ENCODE data around the gene SFI1. TPM values are rescaled to one million over a fixed set of nuclear protein-coding genes. Genes with fewer than 3 reads are reported as not detected.
"Not testable (repeated sequence)": the region's sequence is repeated elsewhere in the genome, so short reads cannot be mapped to it uniquely, and the experiment has no call there.

Gene SFI1
- total RNA-seq, 1 experiment from 2014 or later, result 15.1 TPM

DNA sequence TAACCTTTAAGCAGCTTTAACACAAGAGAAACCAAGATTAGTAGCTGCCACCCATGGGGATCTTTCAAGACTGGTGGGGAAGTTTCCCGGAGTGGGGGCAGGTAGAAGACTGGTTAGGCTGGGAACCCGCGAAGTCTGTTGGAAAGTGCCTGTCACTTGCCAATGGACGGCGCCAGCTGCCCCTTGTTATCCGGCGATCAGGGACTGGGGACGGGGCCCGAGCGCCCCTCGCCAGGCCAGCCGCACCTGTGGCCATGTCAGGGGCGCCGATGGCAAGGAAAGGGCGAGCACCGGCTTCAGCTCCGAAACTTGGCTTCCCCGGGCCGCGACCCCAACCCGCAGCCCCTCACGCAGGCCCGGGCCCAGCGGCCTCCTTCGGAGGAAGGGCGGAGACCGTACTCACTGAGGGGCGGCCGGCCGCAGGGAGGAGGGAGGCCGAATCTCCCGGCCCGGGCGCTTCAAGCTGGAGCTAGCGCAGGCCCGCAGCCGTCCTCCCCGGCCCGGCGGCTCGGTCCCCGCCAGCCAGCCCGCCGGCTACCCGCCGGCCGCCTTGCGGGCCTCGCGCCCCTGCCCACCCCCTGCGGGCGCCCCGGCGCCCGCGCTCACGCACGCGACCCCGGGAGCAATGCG is 7.2 kb upstream of the SFI1 start:
- in situ Hi-C loops (cut with HindIII; ENCODE audit: low pct_unique_long_range_greater_than_20kb, low sequenced_read_pairs), result no loop called here
- peak; percentile 17 for DNase-seq (ENCODE audit: low read depth, low spot score)

DNA sequence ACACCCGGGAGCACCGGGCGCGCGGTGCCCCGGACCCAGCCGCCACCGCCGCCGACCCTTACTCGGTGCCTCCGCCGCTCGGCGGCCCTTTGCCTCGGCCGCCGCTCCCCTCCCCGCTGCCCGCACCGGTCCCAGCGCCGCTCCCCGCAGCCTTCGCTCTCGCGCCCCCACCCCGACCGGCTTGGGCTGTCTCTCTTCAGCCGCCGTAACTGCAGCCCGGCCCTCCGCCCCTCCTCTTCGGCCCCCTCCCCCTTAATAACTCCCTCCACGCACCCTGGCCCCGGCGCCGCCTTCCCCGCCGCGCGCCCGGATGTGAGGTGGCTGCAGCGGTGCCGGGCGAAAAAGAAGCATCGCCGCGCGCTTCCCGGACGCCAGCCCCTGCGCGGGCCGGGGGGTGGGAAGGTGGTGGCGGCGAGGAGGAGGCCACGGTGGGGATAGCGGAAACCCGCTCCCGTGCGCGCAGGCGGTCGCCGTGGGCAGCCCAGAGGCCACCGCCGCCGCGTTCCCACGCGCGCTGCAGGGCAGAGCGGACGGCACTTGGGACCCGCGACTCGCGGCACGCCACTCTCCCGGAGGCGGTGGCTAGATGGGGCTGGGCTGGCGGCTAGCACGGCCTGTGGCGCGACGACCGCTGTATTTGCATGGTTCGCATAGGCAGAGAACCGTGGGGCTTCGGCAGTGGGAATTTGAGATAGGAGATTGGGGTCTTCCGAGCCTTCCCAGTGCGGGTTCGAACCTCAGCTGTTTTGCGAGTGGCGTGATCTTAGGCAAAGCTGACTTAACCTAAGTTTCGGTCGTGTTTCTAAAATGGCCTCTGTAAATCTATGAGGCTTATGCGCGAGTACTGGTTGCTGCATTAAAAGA is 6.5 kb upstream of the SFI1 start, which contains the start of gene EIF4ENIF1:
Gene EIF4ENIF1, minus strand, starts transcription at position 211 of the 864 bp plus-strand sequence. CDS start 1,124 bp downstream, outside the sequence.
- in situ Hi-C loops (cut with HindIII; ENCODE audit: low pct_unique_long_range_greater_than_20kb, low sequenced_read_pairs), result no loop called here
- peak; percentile 87 for DNase-seq (ENCODE audit: low read depth, low spot score)

GRCh38 chr22:31490496-31490925 is 5.8 kb upstream of the SFI1 start:
- in situ Hi-C loops (cut with HindIII; ENCODE audit: low pct_unique_long_range_greater_than_20kb, low sequenced_read_pairs), result no loop called here
- peak; percentile 68 for DNase-seq (ENCODE audit: low read depth, low spot score)

DNA sequence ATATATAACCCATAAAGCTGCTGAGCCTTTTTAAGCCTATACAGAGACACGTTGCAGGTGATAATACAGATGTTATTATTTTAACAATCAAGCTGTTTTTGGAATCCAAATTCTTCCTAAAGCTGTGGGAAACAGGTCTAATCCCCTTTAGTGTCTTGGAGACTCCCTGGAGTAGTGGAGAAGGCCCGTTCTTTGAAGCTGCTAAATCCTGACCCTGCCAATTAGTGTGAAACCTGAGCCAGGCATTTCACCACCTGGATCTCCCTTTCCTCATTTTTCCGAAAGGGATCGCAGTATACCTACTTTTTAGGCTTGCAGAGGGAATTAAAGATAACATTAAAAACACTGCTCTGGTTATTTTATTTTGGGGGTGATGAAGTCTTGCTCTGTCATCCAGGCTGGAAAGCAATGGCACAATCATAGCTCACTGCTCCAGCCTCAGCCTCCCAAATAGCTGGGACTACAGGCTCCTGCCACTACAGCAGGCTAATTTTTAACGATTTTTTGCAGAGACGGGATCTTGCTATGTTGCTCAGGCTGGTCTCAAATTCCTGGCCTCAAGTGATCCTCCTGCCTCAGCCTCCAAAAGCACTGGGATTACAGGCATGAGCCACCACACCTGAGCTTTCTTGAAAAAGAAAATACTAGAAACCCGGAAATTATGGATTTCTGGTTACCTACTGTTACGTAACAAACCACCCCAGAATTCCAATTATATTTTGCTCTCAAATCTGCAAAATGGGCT is 4.9 kb upstream of the SFI1 start:
- in situ Hi-C loops (cut with HindIII; ENCODE audit: low pct_unique_long_range_greater_than_20kb, low sequenced_read_pairs), result no loop called here

DNA sequence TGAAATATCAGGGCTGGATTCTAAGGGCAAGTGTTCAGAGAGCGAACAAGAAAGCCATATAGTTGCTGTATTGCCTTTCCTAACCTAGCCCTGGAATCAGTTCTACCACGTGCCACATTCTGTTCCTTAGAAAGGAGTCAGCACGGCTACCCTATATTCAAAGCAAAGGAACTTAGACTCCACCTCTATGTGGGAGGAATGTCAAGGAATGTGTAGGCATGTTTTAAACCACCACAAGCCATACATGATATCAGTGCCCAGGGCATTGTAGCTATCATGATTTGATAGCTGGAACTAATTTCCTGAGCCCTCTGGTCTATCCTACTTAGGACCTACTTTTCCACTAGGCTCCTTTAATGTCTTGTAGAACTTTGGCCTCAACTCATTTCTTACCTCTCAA is 4.2 kb upstream of the SFI1 start:
- DNase-seq (ENCODE audit: low read depth, low spot score), result no peak
- in situ Hi-C loops (cut with HindIII; ENCODE audit: low pct_unique_long_range_greater_than_20kb, low sequenced_read_pairs), result no loop called here

More for the DNA sequence above, 4.9 kb upstream of the SFI1 start:
- DNase-seq (ENCODE audit: low read depth, low spot score), result no peak

DNA sequence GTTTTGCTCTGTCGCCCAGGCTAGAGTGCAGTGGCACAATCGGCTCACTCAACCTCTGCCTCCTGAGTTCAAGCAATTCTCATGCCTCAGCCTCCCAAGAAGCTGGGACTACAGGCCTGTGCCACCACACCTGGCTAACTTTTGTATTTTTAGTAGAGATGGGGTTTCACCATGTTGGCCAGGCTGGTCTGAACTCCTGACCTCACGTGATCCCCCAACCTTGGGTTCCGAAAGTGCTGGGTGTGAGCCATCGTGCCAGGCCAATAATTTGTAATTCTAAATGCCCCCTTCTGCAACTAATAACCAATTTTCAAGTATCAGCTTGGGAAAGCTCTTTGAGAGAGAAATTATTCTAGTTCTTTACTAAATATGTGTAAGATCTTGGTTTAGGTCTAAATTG is 3.0 kb upstream of the SFI1 start:
- in situ Hi-C loops (cut with HindIII; ENCODE audit: low pct_unique_long_range_greater_than_20kb, low sequenced_read_pairs); DNase-seq (ENCODE audit: low read depth, low spot score): not testable (repeated sequence)

DNA sequence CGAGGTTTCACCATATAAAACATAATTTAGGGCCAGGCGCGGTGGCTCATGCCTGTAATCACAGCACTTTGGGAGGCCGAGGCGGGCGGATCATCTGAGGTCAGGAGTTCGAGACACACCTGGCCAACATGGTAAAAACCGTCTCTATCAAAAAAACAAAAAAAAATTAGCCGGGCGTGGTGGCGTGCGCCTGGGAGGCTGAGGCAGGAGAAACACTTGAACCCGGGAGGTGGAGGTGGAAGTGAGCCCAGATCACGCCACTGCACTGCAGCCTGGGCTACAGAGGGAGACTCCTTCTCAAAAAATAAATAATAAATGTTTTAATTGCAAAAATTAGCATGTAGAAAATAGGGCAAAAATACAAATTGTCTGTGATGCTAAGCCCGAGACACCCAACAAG is 993 bp upstream of the SFI1 start:
- in situ Hi-C loops (cut with HindIII; ENCODE audit: low pct_unique_long_range_greater_than_20kb, low sequenced_read_pairs), result no loop called here
- no peak for DNase-seq (ENCODE audit: low read depth, low spot score)

GRCh38 chr22:31496735-31497146 is 405 bp downstream of the SFI1 start:
- in situ Hi-C loops (cut with HindIII; ENCODE audit: low pct_unique_long_range_greater_than_20kb, low sequenced_read_pairs), result no loop called here
- peak; percentile 27 for DNase-seq (ENCODE audit: low read depth, low spot score)

DNA sequence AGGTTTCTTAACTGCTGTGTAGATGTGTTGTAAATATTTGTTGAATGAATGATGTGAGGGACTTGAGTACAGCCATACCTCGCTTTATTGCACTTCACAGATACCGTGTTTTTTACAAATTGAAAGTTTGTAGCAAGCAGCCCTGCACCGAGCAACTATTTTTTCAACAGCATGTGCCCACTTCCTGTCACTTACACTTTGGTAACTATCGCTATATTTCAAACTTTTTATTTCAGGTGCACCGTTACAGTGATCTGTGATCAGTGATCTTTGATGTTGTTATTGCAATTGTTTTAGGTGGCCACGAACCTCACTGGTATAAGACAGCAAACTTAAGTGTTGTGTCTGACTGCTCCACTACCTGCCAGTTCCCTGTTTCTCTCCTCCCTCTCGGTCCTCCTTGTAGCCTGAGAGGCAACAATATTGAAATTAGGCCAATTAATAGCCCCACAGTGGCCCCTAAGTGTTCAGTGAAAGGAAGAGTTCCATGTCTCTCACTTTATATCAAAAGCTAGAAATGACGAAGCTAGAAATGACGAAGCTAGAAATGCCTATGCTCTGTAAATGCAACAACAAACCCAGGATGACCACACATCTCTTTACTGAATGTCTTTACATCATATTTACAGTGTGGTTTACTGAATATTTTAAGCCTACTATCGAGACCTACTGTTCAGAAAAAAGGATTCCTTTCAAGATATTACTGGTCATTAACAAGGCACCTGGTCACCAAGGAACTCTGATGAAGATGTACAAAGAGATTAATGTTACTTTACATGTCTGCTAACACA is 1.0 kb downstream of the SFI1 start:
- DNase-seq (ENCODE audit: low read depth, low spot score), result no peak
- in situ Hi-C loops (cut with HindIII; ENCODE audit: low pct_unique_long_range_greater_than_20kb, low sequenced_read_pairs), result no loop called here

GRCh38 chr22:31501738-31502137 is 5.4 kb downstream of the SFI1 start:
- in situ Hi-C loops (cut with HindIII; ENCODE audit: low pct_unique_long_range_greater_than_20kb, low sequenced_read_pairs), result no loop called here
- no peak for DNase-seq (ENCODE audit: low read depth, low spot score)

GRCh38 chr22:31503211-31503964 is 7.1 kb downstream of the SFI1 start:
- in situ Hi-C loops (cut with HindIII; ENCODE audit: low pct_unique_long_range_greater_than_20kb, low sequenced_read_pairs), result no loop called here
- DNase-seq (ENCODE audit: low read depth, low spot score), result no peak

DNA sequence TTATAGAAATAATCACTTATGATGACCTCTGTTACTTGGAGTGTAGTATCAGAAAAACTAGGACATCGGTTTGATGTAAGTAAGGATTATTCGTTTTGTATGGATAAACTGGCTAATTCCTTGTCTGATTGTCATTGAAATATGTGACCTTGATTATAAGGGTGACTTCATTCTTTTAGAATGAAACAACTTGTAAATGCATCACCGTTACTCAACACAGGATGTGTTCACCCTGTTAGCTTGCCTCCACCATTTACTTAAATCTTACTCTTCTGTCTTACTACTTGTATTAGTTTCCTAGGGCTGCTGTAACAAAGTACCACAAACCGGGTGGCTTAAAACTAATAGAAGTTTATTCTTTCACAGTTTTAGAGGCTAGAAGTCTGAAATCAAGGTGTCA is 7.9 kb downstream of the SFI1 start:
- DNase-seq (ENCODE audit: low read depth, low spot score), result no peak
- in situ Hi-C loops (cut with HindIII; ENCODE audit: low pct_unique_long_range_greater_than_20kb, low sequenced_read_pairs), result no loop called here

- in situ Hi-C loops (cut with HindIII; ENCODE audit: low pct_unique_long_range_greater_than_20kb, low sequenced_read_pairs); DNase-seq (ENCODE audit: low read depth, low spot score): not testable (repeated sequence)
These were observed 11.2 kb downstream of the SFI1 start for GRCh38 chr22:31507517-31507916.

DNA sequence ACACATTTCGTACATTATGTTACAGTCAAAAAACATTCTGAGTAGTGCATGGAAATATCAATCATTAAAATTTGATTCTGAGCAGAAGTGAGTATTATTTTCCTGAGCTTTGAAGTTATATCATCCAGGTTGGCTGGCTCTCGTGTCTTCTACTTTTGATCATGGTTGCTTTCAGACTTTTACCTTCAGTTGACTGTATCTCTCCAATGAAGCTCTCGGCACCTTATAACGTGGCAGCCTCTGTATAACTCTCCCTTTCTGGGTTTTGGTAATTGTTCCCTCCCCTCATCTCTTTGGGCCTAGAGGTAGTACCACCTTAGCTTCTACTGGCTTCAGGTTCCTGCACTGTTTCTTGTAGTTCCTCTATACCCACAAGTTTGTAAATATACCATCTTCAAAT is 12.2 kb downstream of the SFI1 start:
- in situ Hi-C loops (cut with HindIII; ENCODE audit: low pct_unique_long_range_greater_than_20kb, low sequenced_read_pairs), result no loop called here
- DNase-seq (ENCODE audit: low read depth, low spot score), result no peak

GRCh38 chr22:31509061-31509762 is 12.9 kb downstream of the SFI1 start:
- in situ Hi-C loops (cut with HindIII; ENCODE audit: low pct_unique_long_range_greater_than_20kb, low sequenced_read_pairs), result no loop called here

GRCh38 chr22:31520051-31520450 is 23.7 kb downstream of the SFI1 start:
- DNase-seq (ENCODE audit: low read depth, low spot score), result no peak
- in situ Hi-C loops (cut with HindIII; ENCODE audit: low pct_unique_long_range_greater_than_20kb, low sequenced_read_pairs), result no loop called here

More at GRCh38 chr22:31509061-31509762, 12.9 kb downstream of the SFI1 start:
- peak; percentile 93 for DNase-seq (ENCODE audit: low read depth, low spot score)

Data from SK-MEL-5 (cell line).